SU-DHL-6 (cell line): ENCODE measurements around the gene MTOR.
"Not testable (repeated sequence)": the region's sequence is repeated elsewhere in the genome, so short reads cannot be mapped to it uniquely, and the experiment has no call there.

Experiments used
- H2AFZ ChIP-seq: fragments of 200-600 bp; sonication (generic); 2 replicates; pipeline ENCODE4 v1.6.1; 2014; ENCODE audit warnings: low read depth, mild to moderate bottlenecking, moderate library complexity, mixed read lengths, antibody characterized with exemption, low read length; ENCODE audit not compliant: severe bottlenecking
- H3F3A ChIP-seq: fragments of 200-600 bp; shearing (Covaris generic); 2 replicates; pipeline ENCODE4 v1.6.0; 2016; ENCODE audit warnings: antibody characterized with exemption, mild to moderate bottlenecking; ENCODE audit not compliant: insufficient read depth
- H3K27ac ChIP-seq: fragments of 200-600 bp; sonication (generic); 2 replicates; pipeline ENCODE4 v1.5.1; 2016; ENCODE audit warnings: low read depth, mild to moderate bottlenecking, low read length, moderate library complexity, mixed read lengths
- H3K27me3 ChIP-seq: fragments of 200-600 bp; sonication (generic), shearing (Covaris generic); 2 replicates; pipeline ENCODE4 v1.6.0; 2014; ENCODE audit warnings: mild to moderate bottlenecking, low read length
- H3K36me3 ChIP-seq: fragments of 200-600 bp; sonication (generic); 2 replicates; pipeline ENCODE4 v1.6.1; 2014; ENCODE audit warnings: mild to moderate bottlenecking, low read length, mixed read lengths
- H3K4me2 ChIP-seq: fragments of 300-600, 200-600 bp; shearing (Covaris generic), sonication (generic); 2 replicates; pipeline ENCODE4 v1.6.0; 2014; ENCODE audit warnings: low read length, low read depth, mild to moderate bottlenecking; ENCODE audit not compliant: poor library complexity, severe bottlenecking
- H3K4me3 ChIP-seq: fragments of 200-600 bp; sonication (generic); 2 replicates; pipeline ENCODE4 v1.5.1; 2014; ENCODE audit warnings: antibody characterized with exemption, low read length, mild to moderate bottlenecking, mixed read lengths; ENCODE audit not compliant: insufficient read depth, poor library complexity, severe bottlenecking
- H3K79me2 ChIP-seq: fragments of 200-600 bp; sonication (generic); 2 replicates; pipeline ENCODE4 v1.6.1; 2014; ENCODE audit warnings: mild to moderate bottlenecking, low read length, moderate library complexity; ENCODE audit not compliant: insufficient read depth
- H3K9ac ChIP-seq: fragments of 200-600 bp; sonication (generic); 2 replicates; pipeline ENCODE4 v1.7.0; 2014; ENCODE audit warnings: mild to moderate bottlenecking, low read length
- H3K9me2 ChIP-seq: fragments of 200-600 bp; sonication (generic); replicated peaks from 2 replicates; pipeline ENCODE4 v1.6.1; 2014; ENCODE audit warnings: low read length; ENCODE audit not compliant: insufficient read depth
- H3K9me3 ChIP-seq: fragments of 200-600 bp; sonication (generic); 2 replicates; pipeline ENCODE4 v1.6.1; 2014; ENCODE audit warnings: low read length, mixed read lengths; ENCODE audit not compliant: insufficient read depth
- H4K20me1 ChIP-seq: fragments of 200-600 bp; sonication (generic); 2 replicates; pipeline ENCODE4 v1.6.1; 2014; ENCODE audit warnings: low read depth, mild to moderate bottlenecking, antibody characterized with exemption, low read length, moderate library complexity, mixed read lengths
- CTCF ChIP-seq: fragments of 200-600 bp; sonication (generic); IDR thresholded peaks from one replicate; pipeline ENCODE4 v1.5.1; 2017; ENCODE audit warnings: antibody characterized with exemption, mild to moderate bottlenecking, low read length, moderate library complexity; ENCODE audit not compliant: insufficient read depth, poor library complexity, severe bottlenecking
- EZH2phosphoT487 ChIP-seq: fragments of 200-600 bp; sonication (generic), shearing (Covaris generic); conservative IDR thresholded peaks from 2 replicates; pipeline ENCODE4 v1.6.1; 2018; ENCODE audit warnings: mild to moderate bottlenecking, antibody characterized with exemption, low read length, moderate library complexity, mixed read lengths

Gene MTOR

GRCh38 chr1:11065796-11066195 is 196.6 kb downstream of the MTOR start:
- H3K36me3 ChIP-seq: peaks cover 8% of the 10 kb centered on the region; the same call in 1 of the 2 replicates

GRCh38 chr1:11064942-11065341 is 197.4 kb downstream of the MTOR start:
- Histone ChIP-seq H3K36me3 (peaks cover 8% of the 10 kb centered on the region; the same call in 1 of the 2 replicates), H3K79me2 (peaks cover 9% of the 10 kb centered on the region; the same call in 1 of the 2 replicates), H4K20me1 (no peaks in the 10 kb centered on the region), H3K4me2 (no peak overlapping the region), H2AFZ (no peak overlapping the region), H3K9me3 (no peaks in the 10 kb centered on the region), H3K9ac (no peak overlapping the region), H3K4me3 (no peak overlapping the region), H3K27me3 (no peaks in the 10 kb centered on the region), H3K27ac (no peak overlapping the region), H3K9me2 (no peaks in the 10 kb centered on the region), H3F3A (peaks cover 13% of the 10 kb centered on the region)
- TF ChIP-seq EZH2phosphoT487: no peak
- TF ChIP-seq CTCF: no peak

More at GRCh38 chr1:11065796-11066195, 196.6 kb downstream of the MTOR start:
- Histone ChIP-seq H3F3A (peaks cover 9% of the 10 kb centered on the region), H3K9me3 (no peaks in the 10 kb centered on the region), H3K27ac (no peak overlapping the region), H3K79me2 (peaks cover 2% of the 10 kb centered on the region; the same call in 1 of the 2 replicates), H3K4me3 (no peak overlapping the region), H4K20me1 (no peaks in the 10 kb centered on the region), H3K27me3 (no peaks in the 10 kb centered on the region), H3K9me2 (no peaks in the 10 kb centered on the region), H2AFZ (no peak overlapping the region), H3K4me2 (no peak overlapping the region), H3K9ac (no peak overlapping the region)
- no peak for TF ChIP-seq EZH2phosphoT487
- no peak for TF ChIP-seq CTCF

- H3K9me2 ChIP-seq, H3K9me3 ChIP-seq, H3K4me2 ChIP-seq, H2AFZ ChIP-seq, H3K27ac ChIP-seq, H3K36me3 ChIP-seq, H3K27me3 ChIP-seq, H4K20me1 ChIP-seq, H3K4me3 ChIP-seq, H3K9ac ChIP-seq: not testable (repeated sequence)
- Histone ChIP-seq H3K79me2 (peaks cover 15% of the 10 kb centered on the region), H3F3A (peaks cover 13% of the 10 kb centered on the region)
These were observed 198.3 kb downstream of the MTOR start for GRCh38 chr1:11063937-11064537.

- Histone ChIP-seq H2AFZ (no peak overlapping the region), H3K9ac (no peak overlapping the region), H3K36me3 (peaks cover 8% of the 10 kb centered on the region; the same call in 1 of the 2 replicates), H3K9me2 (no peaks in the 10 kb centered on the region), H3K9me3 (no peaks in the 10 kb centered on the region), H3K27me3 (no peaks in the 10 kb centered on the region), H3K27ac (no peak overlapping the region), H3K4me2 (no peak overlapping the region), H4K20me1 (no peaks in the 10 kb centered on the region), H3K4me3 (no peak overlapping the region), H3F3A (peaks cover 13% of the 10 kb centered on the region), H3K79me2 (peaks cover 25% of the 10 kb centered on the region)
- no peak for TF ChIP-seq CTCF
- no peak for TF ChIP-seq EZH2phosphoT487
These were observed 199.4 kb downstream of the MTOR start for GRCh38 chr1:11062965-11063401.
